HepG2 (cell line): ENCODE data around the gene DUS1L. TPM values are rescaled to one million over a fixed set of nuclear protein-coding genes. Genes with fewer than 3 reads are reported as not detected.

Source experiments
- HNF4G ChIP-seq, 2 experiments: sonication (generic) in 1 of 2; formaldehyde crosslinking in 1 of 2; IDR thresholded peaks; 2 replicates each; pipeline versions ENCODE4 v1.4.0 to v1.6.1; 2011 to 2020; ENCODE audit warnings: borderline replicate concordance in 2 of 2, low read depth in 2 of 2, mild to moderate bottlenecking in 2 of 2, low read length in 1 of 2, missing genetic modification reagents in 1 of 2, moderate library complexity in 1 of 2
- NR1H2 ChIP-seq: sonication (generic); formaldehyde crosslinking; IDR thresholded peaks from 2 replicates; pipeline ENCODE4 v1.8.1; 2022; ENCODE audit warnings: low read depth, missing genetic modification reagents, borderline replicate concordance
- PCBP1 ChIP-seq: fragments of 200-400 bp; formaldehyde crosslinking; IDR thresholded peaks from 2 replicates; pipeline ENCODE4 v1.6.1; 2017; ENCODE audit warnings: mild to moderate bottlenecking, low read depth, low read length, borderline replicate concordance
- SMARCC2 ChIP-seq: fragments of 450-650 bp; IDR thresholded peaks from 2 replicates; pipeline ENCODE4 v1.6.1; 2017; ENCODE audit warnings: antibody characterized with exemption, mild to moderate bottlenecking
- SP4 ChIP-seq: sonication (generic); formaldehyde crosslinking; IDR thresholded peaks from 2 replicates; pipeline ENCODE4 v1.8.1; 2023; ENCODE audit warnings: mild to moderate bottlenecking, missing genetic modification reagents
- ZBTB43 ChIP-seq: sonication (generic); formaldehyde crosslinking; conservative IDR thresholded peaks from 2 replicates; pipeline ENCODE4 v1.4.0; 2020; ENCODE audit warnings: missing genetic modification reagents
- ZGPAT ChIP-seq: IDR thresholded peaks from 2 replicates; pipeline ENCODE4 v1.6.1; 2016; ENCODE audit warnings: mild to moderate bottlenecking
- polyA plus RNA-seq, 8 experiments: library from polyadenylated mRNA; depleted of rRNA in 3 of 8; stranded (reverse) in 7 of 8; unstranded in 1 of 8; fragments of >200 nt; fragmentation: Illumina TruSeq in 4 of 8; extraction: Trizol in 4 of 8; gene quantifications; 2 replicates each; pipeline versions ENCODE4 v1.2.1 to v1.2.3, GENCODE V29; 2011 to 2016; ENCODE audit warnings: low read depth in 4 of 8, missing spikeins in 1 of 8, mixed read lengths in 1 of 8; ENCODE audit not compliant: insufficient read depth in 1 of 8
- total RNA-seq, 5 experiments: library from RNA; depleted of rRNA; stranded (reverse); fragments of >200 nt; fragmentation: Illumina TruSeq; extraction: Trizol; gene quantifications; 2 replicates each; pipeline ENCODE4 v1.2.3, GENCODE V29; 2016; ENCODE audit warnings: low read depth in 1 of 5
- TF ChIP-seq, protein P1 (sequence below): sonication (generic); formaldehyde crosslinking; IDR thresholded peaks from 2 replicates; pipeline ENCODE4 v1.8.0; 2022; ENCODE audit warnings: mild to moderate bottlenecking, missing genetic modification reagents; ENCODE audit not compliant: insufficient replicate concordance

The DUS1L gene
- total and polyA plus RNA-seq, 2 of the 13 experiments (the other 11 are each of a cell fraction or from before 2014, with no cell fraction given): 81.0 to 109 TPM

DNA sequence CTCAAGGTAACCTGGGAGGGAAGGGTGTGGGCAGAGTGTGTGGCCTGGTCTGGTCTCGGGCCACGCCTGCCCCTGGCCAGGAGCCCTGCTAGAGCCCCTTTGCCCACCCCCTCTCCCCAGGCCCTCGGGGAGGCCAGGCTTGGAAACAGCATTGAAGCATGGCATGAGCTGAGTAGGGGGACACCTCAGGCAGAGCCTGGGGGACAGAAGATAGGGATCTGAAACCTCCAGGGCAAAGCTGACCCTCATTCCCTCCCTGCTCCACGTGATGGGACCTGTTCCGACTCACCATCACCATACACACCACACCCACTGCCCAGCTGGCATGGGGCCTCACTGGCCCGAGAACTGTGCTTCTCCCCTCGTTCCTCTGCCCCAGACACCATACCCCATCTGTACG is 16.5 kb downstream of the DUS1L start (continued):
- TF ChIP-seq, protein P1, sequence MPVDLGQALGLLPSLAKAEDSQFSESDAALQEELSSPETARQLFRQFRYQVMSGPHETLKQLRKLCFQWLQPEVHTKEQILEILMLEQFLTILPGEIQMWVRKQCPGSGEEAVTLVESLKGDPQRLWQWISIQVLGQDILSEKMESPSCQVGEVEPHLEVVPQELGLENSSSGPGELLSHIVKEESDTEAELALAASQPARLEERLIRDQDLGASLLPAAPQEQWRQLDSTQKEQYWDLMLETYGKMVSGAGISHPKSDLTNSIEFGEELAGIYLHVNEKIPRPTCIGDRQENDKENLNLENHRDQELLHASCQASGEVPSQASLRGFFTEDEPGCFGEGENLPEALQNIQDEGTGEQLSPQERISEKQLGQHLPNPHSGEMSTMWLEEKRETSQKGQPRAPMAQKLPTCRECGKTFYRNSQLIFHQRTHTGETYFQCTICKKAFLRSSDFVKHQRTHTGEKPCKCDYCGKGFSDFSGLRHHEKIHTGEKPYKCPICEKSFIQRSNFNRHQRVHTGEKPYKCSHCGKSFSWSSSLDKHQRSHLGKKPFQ (CRISPR knock-in tag): no peak
- TF ChIP-seq PCBP1 (no peak), ZGPAT (CRISPR knock-in tag) (no peak), SMARCC2 (no peak), ZBTB43 (CRISPR knock-in tag) (no peak), HNF4G (IDR thresholded peaks at IDR 0.05; ENCODE audit: borderline replicate concordance, low read depth, low read length) (no peak), HNF4G (CRISPR knock-in tag; IDR thresholded peaks at IDR 0.05; ENCODE audit: borderline replicate concordance, low read depth) (no peak), NR1H2 (CRISPR knock-in tag) (no peak), SP4 (CRISPR knock-in tag) (no peak)
- TF ChIP-seq, all 625 proteins: peak for 0
